ENCODE results near the gene ZNF831.

DNA sequence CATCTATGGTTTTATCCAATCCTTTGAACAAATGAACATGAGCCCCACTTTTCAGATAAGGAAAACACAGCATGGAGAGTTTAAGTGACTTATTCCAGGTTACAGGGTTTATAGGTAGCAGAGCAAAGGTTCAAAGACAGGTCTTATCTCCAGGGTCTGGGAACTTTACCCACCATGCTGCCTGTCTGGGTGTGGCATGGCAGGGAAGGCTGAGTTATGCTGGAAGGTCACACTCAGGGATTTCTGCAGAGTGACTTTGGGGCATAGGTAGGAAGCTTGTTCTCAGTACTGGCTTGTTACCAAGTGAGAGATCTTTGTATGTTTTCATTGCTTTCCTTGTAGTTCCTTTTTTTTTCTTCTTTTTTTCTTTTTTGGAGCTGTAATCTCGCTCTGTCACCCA, 1.8 kb downstream of the ZNF831 start:
- TF ChIP-seq CTCF (conservative IDR thresholded peaks at IDR 0.05) (no peak), ZFX (IDR thresholded peaks at IDR 0.05) (no peak)
